ENCODE measurements around the gene CALD1.
"Not testable (repeated sequence)": the region's sequence is repeated elsewhere in the genome, so short reads cannot be mapped to it uniquely, and the experiment has no call there.

Gene CALD1

GRCh38 chr7:134966691-134967090 lies 187.3 kb downstream of the CALD1 start:
- peaks cover 54% of the 10 kb centered on the region for H3K36me3 Mint-ChIP-seq (ENCODE audit: low read depth)
- TF ChIP-seq CTCF (IDR thresholded peaks at IDR 0.05; ENCODE audit: unreplicated experiment in 3 of 3), result no peak
- H3K27me3 Mint-ChIP-seq (ENCODE audit: low read depth), result no peaks in the 10 kb centered on the region
- H3K27ac Mint-ChIP-seq, result peak overlapping the region in 1 of 3 experiments; percentile 47
- no peaks in the 10 kb centered on the region for H3K9me3 Mint-ChIP-seq
- no peak overlapping the region for H3K4me3 Mint-ChIP-seq
- H3K4me1 Mint-ChIP-seq, result peaks cover 14% of the 10 kb centered on the region

GRCh38 chr7:134968110-134968509 lies 188.7 kb downstream of the CALD1 start:
- Mint-ChIP-seq H3K36me3 (ENCODE audit: low read depth) (peaks cover 50% of the 10 kb centered on the region), H3K4me1 (peaks cover 7% of the 10 kb centered on the region), H3K9me3 (peaks cover 5% of the 10 kb centered on the region), H3K27ac (no peak overlapping the region), H3K4me3 (no peak overlapping the region), H3K27me3 (ENCODE audit: low read depth) (no peaks in the 10 kb centered on the region)
- TF ChIP-seq CTCF (IDR thresholded peaks at IDR 0.05; ENCODE audit: unreplicated experiment in 3 of 3), result no peak

GRCh38 chr7:134981645-134982044 lies 202.2 kb downstream of the CALD1 start:
- not testable (repeated sequence) for H3K4me3 Mint-ChIP-seq, H3K27ac Mint-ChIP-seq

GRCh38 chr7:134985894-134986362 lies 206.5 kb downstream of the CALD1 start:
- no peak for TF ChIP-seq CTCF (IDR thresholded peaks at IDR 0.05; ENCODE audit: unreplicated experiment in 3 of 3)
- no peaks in the 10 kb centered on the region for H3K27me3 Mint-ChIP-seq (ENCODE audit: low read depth)
- peak overlapping the region; percentile 95 to 99 (median 95) for H3K4me3 Mint-ChIP-seq
- peak overlapping the region; percentile 95 to 98 (median 95) for H3K27ac Mint-ChIP-seq
- H3K9me3 Mint-ChIP-seq, result peaks cover 2% of the 10 kb centered on the region
- peaks cover 15% of the 10 kb centered on the region for H3K36me3 Mint-ChIP-seq (ENCODE audit: low read depth)
- peaks cover 42% of the 10 kb centered on the region for H3K4me1 Mint-ChIP-seq

More at GRCh38 chr7:134981645-134982044, 202.2 kb downstream of the CALD1 start:
- H3K27me3 Mint-ChIP-seq (ENCODE audit: low read depth); H3K36me3 Mint-ChIP-seq (ENCODE audit: low read depth): not testable (repeated sequence)
- Mint-ChIP-seq H3K9me3 (peaks cover 33% of the 10 kb centered on the region), H3K4me1 (peaks cover 16% of the 10 kb centered on the region)

GRCh38 chr7:134986363-134987251 lies 207.2 kb downstream of the CALD1 start, which contains the start of gene AGBL3:
TSS of gene AGBL3 (plus strand) at chr7:134986508. CDS start at chr7:134987934, 1,426 bp downstream.
- Mint-ChIP-seq H3K27ac (peak within 1 kb of the TSS; percentile 95 to 98 (median 95)), H3K4me3 (peak within 1 kb of the TSS; percentile 95 to 99 (median 95)), H3K27me3 (ENCODE audit: low read depth) (no peaks in the 10 kb centered on the region), H3K4me1 (peaks cover 49% of the 10 kb centered on the region), H3K36me3 (ENCODE audit: low read depth) (peaks cover 22% of the 10 kb centered on the region), H3K9me3 (peaks cover 2% of the 10 kb centered on the region)
- peak; percentile 50 to 61 (median 56) for TF ChIP-seq CTCF (IDR thresholded peaks at IDR 0.05; ENCODE audit: unreplicated experiment in 3 of 3)

- TF ChIP-seq CTCF (IDR thresholded peaks at IDR 0.05; ENCODE audit: unreplicated experiment in 3 of 3), result no peak
These were observed 208.7 kb downstream of the CALD1 start for GRCh38 chr7:134988161-134988560.

More at GRCh38 chr7:134988161-134988560, 208.7 kb downstream of the CALD1 start:
- Mint-ChIP-seq H3K4me3 (peak overlapping the region; percentile 18 to 75 (median 68)), H3K27me3 (ENCODE audit: low read depth) (no peaks in the 10 kb centered on the region), H3K9me3 (no peaks in the 10 kb centered on the region), H3K36me3 (ENCODE audit: low read depth) (peaks cover 30% of the 10 kb centered on the region), H3K27ac (peak overlapping the region in 2 of 3 experiments; percentile 20 to 61), H3K4me1 (peaks cover 65% of the 10 kb centered on the region)
